GM23338 (cell line): Measurements from ENCODE around the gene CCDC92. TPM values are rescaled to one million over a fixed set of nuclear protein-coding genes. Genes with fewer than 3 reads are reported as not detected.

Experiments
- ATAC-seq: fragments of 200-7000 bp; cut with Tn5 transposase; 3 replicates; pipeline ENCODE4 v1.9.1; 2020
- DNase-seq: peaks from one replicate; pipeline ENCODE4 v3.0.0-alpha.2; 2015; ENCODE audit warnings: low spot score
- H2AFZ ChIP-seq: fragments of 200-600 bp; sonication (generic); 2 replicates; pipeline ENCODE4 v1.8.0; 2016; ENCODE audit warnings: antibody characterized with exemption, mild to moderate bottlenecking, moderate library complexity
- H3F3A ChIP-seq: fragments of 200-600 bp; sonication (generic); replicated peaks from 2 replicates; pipeline ENCODE4 v1.8.0; 2017; ENCODE audit warnings: antibody characterized with exemption, mixed run types, low read depth
- H3K27ac ChIP-seq: fragments of 200-600 bp; sonication (generic); 2 replicates; pipeline ENCODE4 v1.6.1; 2016; ENCODE audit warnings: low read depth
- H3K27me3 ChIP-seq: fragments of 200-600 bp; sonication (generic); 2 replicates; pipeline ENCODE4 v1.8.0; 2016; ENCODE audit warnings: mild to moderate bottlenecking, mixed run types, moderate library complexity; ENCODE audit not compliant: insufficient read depth
- H3K36me3 ChIP-seq: fragments of 200-600 bp; sonication (generic); 2 replicates; pipeline ENCODE4 v1.8.0; 2016; ENCODE audit warnings: mild to moderate bottlenecking; ENCODE audit not compliant: insufficient read depth
- H3K4me1 ChIP-seq: fragments of 200-600 bp; sonication (generic); 2 replicates; pipeline ENCODE4 v1.8.0; 2016; ENCODE audit warnings: mild to moderate bottlenecking, moderate library complexity; ENCODE audit not compliant: insufficient read depth
- H3K4me2 ChIP-seq: fragments of 200-600 bp; sonication (generic); 2 replicates; pipeline ENCODE4 v1.7.1; 2017; ENCODE audit warnings: mixed run types
- H3K4me3 ChIP-seq: fragments of 200-600 bp; sonication (generic); 2 replicates; pipeline ENCODE4 v1.6.1; 2016; ENCODE audit warnings: mixed run types
- H3K79me2 ChIP-seq: fragments of 200-600 bp; sonication (generic); replicated peaks from 2 replicates; pipeline ENCODE4 v1.8.0; 2017; ENCODE audit warnings: mild to moderate bottlenecking; ENCODE audit not compliant: insufficient read depth
- H3K9me2 ChIP-seq: fragments of 200-600 bp; sonication (generic); 2 replicates; pipeline ENCODE4 v1.8.0; 2017; ENCODE audit not compliant: insufficient read depth
- H4K20me1 ChIP-seq: fragments of 200-600 bp; sonication (generic); replicated peaks from 2 replicates; pipeline ENCODE4 v1.8.0; 2017; ENCODE audit warnings: mild to moderate bottlenecking; ENCODE audit not compliant: insufficient read depth
- H3K27ac Mint-ChIP-seq: 2 replicates; pipeline ENCODE4 v1.8.0; 2020; ENCODE audit warnings: inconsistent platforms, mild to moderate bottlenecking, moderate library complexity, mixed read lengths
- H3K27me3 Mint-ChIP-seq: 3 replicates; pipeline ENCODE4 v1.8.0; 2022; ENCODE audit warnings: low read depth, mild to moderate bottlenecking, moderate library complexity, mixed read lengths, inconsistent platforms; ENCODE audit not compliant: insufficient read depth, poor library complexity
- H3K36me3 Mint-ChIP-seq: 3 replicates; pipeline ENCODE4 v1.8.0; 2021; ENCODE audit warnings: low read depth, mild to moderate bottlenecking, inconsistent platforms, moderate library complexity, mixed read lengths
- H3K4me1 Mint-ChIP-seq: 3 replicates; pipeline ENCODE4 v1.8.0; 2020; ENCODE audit warnings: mild to moderate bottlenecking, inconsistent platforms, mixed read lengths
- H3K4me3 Mint-ChIP-seq: 3 replicates; pipeline ENCODE4 v1.8.0; 2021; ENCODE audit warnings: moderate library complexity, mild to moderate bottlenecking, inconsistent platforms, mixed read lengths
- H3K9me3 Mint-ChIP-seq: 3 replicates; pipeline ENCODE4 v1.8.0; 2020; ENCODE audit warnings: moderate library complexity, mild to moderate bottlenecking, inconsistent platforms, mixed read lengths
- CREB1 ChIP-seq: fragments of 250-450 bp; sonication (Bioruptor Pico); IDR thresholded peaks from 2 replicates; pipeline ENCODE4 v1.5.0; 2020; ENCODE audit warnings: low read depth, mild to moderate bottlenecking, moderate library complexity
- EZH2 ChIP-seq: fragments of 200-600 bp; sonication (generic); IDR thresholded peaks from one replicate; pipeline ENCODE4 v1.8.0; 2017; ENCODE audit warnings: antibody characterized with exemption, mild to moderate bottlenecking, low read depth; ENCODE audit not compliant: unreplicated experiment
- EZH2phosphoT487 ChIP-seq: fragments of 200-600 bp; sonication (generic); IDR thresholded peaks from one replicate; pipeline ENCODE4 v1.8.1; 2018; ENCODE audit warnings: antibody characterized with exemption; ENCODE audit not compliant: unreplicated experiment
- JUNB ChIP-seq: IDR thresholded peaks from one replicate; pipeline ENCODE4 v1.6.1; 2016; ENCODE audit warnings: antibody characterized with exemption; ENCODE audit not compliant: unreplicated experiment
- NANOG ChIP-seq: IDR thresholded peaks from 2 replicates; pipeline ENCODE4 v1.6.1; 2016; ENCODE audit warnings: antibody characterized with exemption, borderline replicate concordance
- POLR2AphosphoS5 ChIP-seq: IDR thresholded peaks from 2 replicates; pipeline ENCODE4 v1.6.1; 2016; ENCODE audit warnings: antibody characterized with exemption, low read depth
- ZNF114 ChIP-seq: fragments of 250-450 bp; sonication (Bioruptor Pico); IDR thresholded peaks from 2 replicates; pipeline ENCODE4 v1.5.0; 2020; ENCODE audit warnings: mild to moderate bottlenecking, moderate library complexity
- ZNF331 ChIP-seq: fragments of 250-450 bp; sonication (Bioruptor Pico); IDR thresholded peaks from 2 replicates; pipeline ENCODE4 v1.5.0; 2020; ENCODE audit warnings: low read depth, mild to moderate bottlenecking, moderate library complexity
- polyA plus RNA-seq: library from polyadenylated mRNA; unstranded; fragments of >200 nt; fragmentation: Nextera tagmentation; extraction: Ambion mirVana; gene quantifications from 2 replicates; pipeline ENCODE4 v1.2.1, GENCODE V29; 2016
- total RNA-seq: library from RNA; depleted of rRNA; stranded (reverse); fragments of >200 nt; shearing (Covaris generic); gene quantifications from 2 replicates; pipeline ENCODE4 v1.2.3, GENCODE V29; 2014
- TF ChIP-seq, protein P1 (sequence below), 2 experiments: fragments of 200-600 bp in 1 of 2; sonication (generic) in 1 of 2; conservative IDR thresholded peaks; 2 replicates each; pipeline versions ENCODE4 v1.5.1 to v1.6.1; 2016 to 2017; ENCODE audit warnings: antibody characterized with exemption in 2 of 2, low read depth in 2 of 2, mild to moderate bottlenecking in 2 of 2, moderate library complexity in 1 of 2
- TF ChIP-seq, protein P2 (sequence below): IDR thresholded peaks from 2 replicates; pipeline ENCODE4 v1.6.1; 2016; ENCODE audit warnings: antibody characterized with exemption
- TF ChIP-seq, protein P3 (sequence below): fragments of 250-450 bp; sonication (Bioruptor Pico); IDR thresholded peaks from 2 replicates; pipeline ENCODE4 v1.5.0; 2020; ENCODE audit warnings: mild to moderate bottlenecking, moderate library complexity
- TF ChIP-seq, protein P4 (sequence below): IDR thresholded peaks from one replicate; pipeline ENCODE4 v1.6.1; 2018; ENCODE audit warnings: antibody characterized with exemption; ENCODE audit not compliant: unreplicated experiment

CCDC92 gene
- total and polyA plus RNA-seq, 2 experiments from 2014 or later = 0.08 to 0.31 TPM

DNA sequence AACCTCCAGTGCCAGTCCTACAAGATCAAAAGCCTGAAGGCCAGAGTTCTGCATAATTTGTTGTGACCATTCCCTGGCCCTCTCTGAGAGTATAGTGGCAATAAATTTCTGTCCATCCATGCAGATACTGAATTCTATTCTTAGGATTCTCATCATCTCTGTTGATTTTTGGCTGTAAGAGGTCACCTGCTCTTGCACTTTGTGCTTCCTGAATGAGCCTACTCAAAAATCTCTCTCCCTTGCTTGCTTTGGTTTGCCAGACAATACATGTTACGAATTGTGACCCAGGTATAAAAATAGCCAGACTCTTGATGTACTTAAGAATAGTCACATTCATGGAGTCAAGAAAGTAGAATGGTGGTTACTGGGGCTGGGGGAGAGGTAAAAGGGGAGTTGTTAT, 17.1 kb upstream of the CCDC92 start:
- H3K4me3 Mint-ChIP-seq = no peak overlapping the region
- Histone ChIP-seq H3K4me1 (no peaks in the 10 kb centered on the region), H2AFZ (no peak overlapping the region), H3F3A (no peaks in the 10 kb centered on the region), H4K20me1 (peaks cover 13% of the 10 kb centered on the region), H3K79me2 (0 out of 2 replicates have a peak, but pooled peaks cover 8% of the 10 kb centered on the region), H3K27ac (no peak overlapping the region), H3K4me2 (no peak overlapping the region), H3K9me2 (no peaks in the 10 kb centered on the region), H3K4me3 (no peak overlapping the region), H3K27me3 (no peaks in the 10 kb centered on the region), H3K36me3 (no peaks in the 10 kb centered on the region)
- H3K27ac Mint-ChIP-seq = no peak overlapping the region
- DNase-seq (no peak), ATAC-seq (no peak)
- TF ChIP-seq, protein P1, sequence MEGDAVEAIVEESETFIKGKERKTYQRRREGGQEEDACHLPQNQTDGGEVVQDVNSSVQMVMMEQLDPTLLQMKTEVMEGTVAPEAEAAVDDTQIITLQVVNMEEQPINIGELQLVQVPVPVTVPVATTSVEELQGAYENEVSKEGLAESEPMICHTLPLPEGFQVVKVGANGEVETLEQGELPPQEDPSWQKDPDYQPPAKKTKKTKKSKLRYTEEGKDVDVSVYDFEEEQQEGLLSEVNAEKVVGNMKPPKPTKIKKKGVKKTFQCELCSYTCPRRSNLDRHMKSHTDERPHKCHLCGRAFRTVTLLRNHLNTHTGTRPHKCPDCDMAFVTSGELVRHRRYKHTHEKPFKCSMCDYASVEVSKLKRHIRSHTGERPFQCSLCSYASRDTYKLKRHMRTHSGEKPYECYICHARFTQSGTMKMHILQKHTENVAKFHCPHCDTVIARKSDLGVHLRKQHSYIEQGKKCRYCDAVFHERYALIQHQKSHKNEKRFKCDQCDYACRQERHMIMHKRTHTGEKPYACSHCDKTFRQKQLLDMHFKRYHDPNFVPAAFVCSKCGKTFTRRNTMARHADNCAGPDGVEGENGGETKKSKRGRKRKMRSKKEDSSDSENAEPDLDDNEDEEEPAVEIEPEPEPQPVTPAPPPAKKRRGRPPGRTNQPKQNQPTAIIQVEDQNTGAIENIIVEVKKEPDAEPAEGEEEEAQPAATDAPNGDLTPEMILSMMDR (conservative IDR thresholded peaks at IDR 0.05; ENCODE audit: low read depth in 2 of 2) = no peak
- TF ChIP-seq ZNF331 (CRISPR knock-in tag) (no peak), CREB1 (CRISPR knock-in tag) (no peak), EZH2phosphoT487 (no peak), JUNB (no peak), EZH2 (no peak), ZNF114 (no peak), POLR2AphosphoS5 (no peak), NANOG (no peak)
- TF ChIP-seq, protein P2, sequence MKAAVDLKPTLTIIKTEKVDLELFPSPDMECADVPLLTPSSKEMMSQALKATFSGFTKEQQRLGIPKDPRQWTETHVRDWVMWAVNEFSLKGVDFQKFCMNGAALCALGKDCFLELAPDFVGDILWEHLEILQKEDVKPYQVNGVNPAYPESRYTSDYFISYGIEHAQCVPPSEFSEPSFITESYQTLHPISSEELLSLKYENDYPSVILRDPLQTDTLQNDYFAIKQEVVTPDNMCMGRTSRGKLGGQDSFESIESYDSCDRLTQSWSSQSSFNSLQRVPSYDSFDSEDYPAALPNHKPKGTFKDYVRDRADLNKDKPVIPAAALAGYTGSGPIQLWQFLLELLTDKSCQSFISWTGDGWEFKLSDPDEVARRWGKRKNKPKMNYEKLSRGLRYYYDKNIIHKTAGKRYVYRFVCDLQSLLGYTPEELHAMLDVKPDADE = no peak
- TF ChIP-seq, protein P3, sequence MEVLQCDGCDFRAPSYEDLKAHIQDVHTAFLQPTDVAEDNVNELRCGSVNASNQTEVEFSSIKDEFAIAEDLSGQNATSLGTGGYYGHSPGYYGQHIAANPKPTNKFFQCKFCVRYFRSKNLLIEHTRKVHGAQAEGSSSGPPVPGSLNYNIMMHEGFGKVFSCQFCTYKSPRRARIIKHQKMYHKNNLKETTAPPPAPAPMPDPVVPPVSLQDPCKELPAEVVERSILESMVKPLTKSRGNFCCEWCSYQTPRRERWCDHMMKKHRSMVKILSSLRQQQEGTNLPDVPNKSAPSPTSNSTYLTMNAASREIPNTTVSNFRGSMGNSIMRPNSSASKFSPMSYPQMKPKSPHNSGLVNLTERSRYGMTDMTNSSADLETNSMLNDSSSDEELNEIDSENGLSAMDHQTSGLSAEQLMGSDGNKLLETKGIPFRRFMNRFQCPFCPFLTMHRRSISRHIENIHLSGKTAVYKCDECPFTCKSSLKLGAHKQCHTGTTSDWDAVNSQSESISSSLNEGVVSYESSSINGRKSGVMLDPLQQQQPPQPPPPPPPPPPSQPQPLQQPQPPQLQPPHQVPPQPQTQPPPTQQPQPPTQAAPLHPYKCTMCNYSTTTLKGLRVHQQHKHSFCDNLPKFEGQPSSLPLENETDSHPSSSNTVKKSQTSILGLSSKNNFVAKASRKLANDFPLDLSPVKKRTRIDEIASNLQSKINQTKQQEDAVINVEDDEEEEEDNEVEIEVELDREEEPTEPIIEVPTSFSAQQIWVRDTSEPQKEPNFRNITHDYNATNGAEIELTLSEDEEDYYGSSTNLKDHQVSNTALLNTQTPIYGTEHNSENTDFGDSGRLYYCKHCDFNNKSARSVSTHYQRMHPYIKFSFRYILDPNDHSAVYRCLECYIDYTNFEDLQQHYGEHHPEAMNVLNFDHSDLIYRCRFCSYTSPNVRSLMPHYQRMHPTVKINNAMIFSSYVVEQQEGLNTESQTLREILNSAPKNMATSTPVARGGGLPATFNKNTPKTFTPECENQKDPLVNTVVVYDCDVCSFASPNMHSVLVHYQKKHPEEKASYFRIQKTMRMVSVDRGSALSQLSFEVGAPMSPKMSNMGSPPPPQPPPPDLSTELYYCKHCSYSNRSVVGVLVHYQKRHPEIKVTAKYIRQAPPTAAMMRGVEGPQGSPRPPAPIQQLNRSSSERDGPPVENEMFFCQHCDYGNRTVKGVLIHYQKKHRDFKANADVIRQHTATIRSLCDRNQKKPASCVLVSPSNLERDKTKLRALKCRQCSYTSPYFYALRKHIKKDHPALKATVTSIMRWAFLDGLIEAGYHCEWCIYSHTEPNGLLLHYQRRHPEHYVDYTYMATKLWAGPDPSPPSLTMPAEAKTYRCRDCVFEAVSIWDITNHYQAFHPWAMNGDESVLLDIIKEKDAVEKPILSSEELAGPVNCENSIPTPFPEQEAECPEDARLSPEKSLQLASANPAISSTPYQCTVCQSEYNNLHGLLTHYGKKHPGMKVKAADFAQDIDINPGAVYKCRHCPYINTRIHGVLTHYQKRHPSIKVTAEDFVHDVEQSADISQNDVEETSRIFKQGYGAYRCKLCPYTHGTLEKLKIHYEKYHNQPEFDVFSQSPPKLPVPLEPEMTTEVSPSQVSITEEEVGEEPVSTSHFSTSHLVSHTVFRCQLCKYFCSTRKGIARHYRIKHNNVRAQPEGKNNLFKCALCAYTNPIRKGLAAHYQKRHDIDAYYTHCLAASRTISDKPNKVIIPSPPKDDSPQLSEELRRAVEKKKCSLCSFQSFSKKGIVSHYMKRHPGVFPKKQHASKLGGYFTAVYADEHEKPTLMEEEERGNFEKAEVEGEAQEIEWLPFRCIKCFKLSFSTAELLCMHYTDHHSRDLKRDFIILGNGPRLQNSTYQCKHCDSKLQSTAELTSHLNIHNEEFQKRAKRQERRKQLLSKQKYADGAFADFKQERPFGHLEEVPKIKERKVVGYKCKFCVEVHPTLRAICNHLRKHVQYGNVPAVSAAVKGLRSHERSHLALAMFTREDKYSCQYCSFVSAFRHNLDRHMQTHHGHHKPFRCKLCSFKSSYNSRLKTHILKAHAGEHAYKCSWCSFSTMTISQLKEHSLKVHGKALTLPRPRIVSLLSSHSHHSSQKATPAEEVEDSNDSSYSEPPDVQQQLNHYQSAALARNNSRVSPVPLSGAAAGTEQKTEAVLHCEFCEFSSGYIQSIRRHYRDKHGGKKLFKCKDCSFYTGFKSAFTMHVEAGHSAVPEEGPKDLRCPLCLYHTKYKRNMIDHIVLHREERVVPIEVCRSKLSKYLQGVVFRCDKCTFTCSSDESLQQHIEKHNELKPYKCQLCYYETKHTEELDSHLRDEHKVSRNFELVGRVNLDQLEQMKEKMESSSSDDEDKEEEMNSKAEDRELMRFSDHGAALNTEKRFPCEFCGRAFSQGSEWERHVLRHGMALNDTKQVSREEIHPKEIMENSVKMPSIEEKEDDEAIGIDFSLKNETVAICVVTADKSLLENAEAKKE (CRISPR knock-in tag) = no peak
- TF ChIP-seq, protein P4, sequence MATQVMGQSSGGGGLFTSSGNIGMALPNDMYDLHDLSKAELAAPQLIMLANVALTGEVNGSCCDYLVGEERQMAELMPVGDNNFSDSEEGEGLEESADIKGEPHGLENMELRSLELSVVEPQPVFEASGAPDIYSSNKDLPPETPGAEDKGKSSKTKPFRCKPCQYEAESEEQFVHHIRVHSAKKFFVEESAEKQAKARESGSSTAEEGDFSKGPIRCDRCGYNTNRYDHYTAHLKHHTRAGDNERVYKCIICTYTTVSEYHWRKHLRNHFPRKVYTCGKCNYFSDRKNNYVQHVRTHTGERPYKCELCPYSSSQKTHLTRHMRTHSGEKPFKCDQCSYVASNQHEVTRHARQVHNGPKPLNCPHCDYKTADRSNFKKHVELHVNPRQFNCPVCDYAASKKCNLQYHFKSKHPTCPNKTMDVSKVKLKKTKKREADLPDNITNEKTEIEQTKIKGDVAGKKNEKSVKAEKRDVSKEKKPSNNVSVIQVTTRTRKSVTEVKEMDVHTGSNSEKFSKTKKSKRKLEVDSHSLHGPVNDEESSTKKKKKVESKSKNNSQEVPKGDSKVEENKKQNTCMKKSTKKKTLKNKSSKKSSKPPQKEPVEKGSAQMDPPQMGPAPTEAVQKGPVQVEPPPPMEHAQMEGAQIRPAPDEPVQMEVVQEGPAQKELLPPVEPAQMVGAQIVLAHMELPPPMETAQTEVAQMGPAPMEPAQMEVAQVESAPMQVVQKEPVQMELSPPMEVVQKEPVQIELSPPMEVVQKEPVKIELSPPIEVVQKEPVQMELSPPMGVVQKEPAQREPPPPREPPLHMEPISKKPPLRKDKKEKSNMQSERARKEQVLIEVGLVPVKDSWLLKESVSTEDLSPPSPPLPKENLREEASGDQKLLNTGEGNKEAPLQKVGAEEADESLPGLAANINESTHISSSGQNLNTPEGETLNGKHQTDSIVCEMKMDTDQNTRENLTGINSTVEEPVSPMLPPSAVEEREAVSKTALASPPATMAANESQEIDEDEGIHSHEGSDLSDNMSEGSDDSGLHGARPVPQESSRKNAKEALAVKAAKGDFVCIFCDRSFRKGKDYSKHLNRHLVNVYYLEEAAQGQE = no peak
- no peaks in the 10 kb centered on the region for H3K27me3 Mint-ChIP-seq
- H3K36me3 Mint-ChIP-seq = peaks cover 11% of the 10 kb centered on the region; the same call in 2 of the 3 replicates
- H3K4me1 Mint-ChIP-seq = peaks cover 4% of the 10 kb centered on the region
- no peaks in the 10 kb centered on the region for H3K9me3 Mint-ChIP-seq
